ENCODE results near the gene FAU. TPM values are rescaled to one million over a fixed set of nuclear protein-coding genes. Genes with fewer than 3 reads are reported as not detected.

The FAU gene
- total and polyA plus RNA-seq, 9 of the 15 experiments (the other 6 are each of a cell fraction or from before 2014, with no cell fraction given) = 433 to 1,827 (median 942) TPM

DNA sequence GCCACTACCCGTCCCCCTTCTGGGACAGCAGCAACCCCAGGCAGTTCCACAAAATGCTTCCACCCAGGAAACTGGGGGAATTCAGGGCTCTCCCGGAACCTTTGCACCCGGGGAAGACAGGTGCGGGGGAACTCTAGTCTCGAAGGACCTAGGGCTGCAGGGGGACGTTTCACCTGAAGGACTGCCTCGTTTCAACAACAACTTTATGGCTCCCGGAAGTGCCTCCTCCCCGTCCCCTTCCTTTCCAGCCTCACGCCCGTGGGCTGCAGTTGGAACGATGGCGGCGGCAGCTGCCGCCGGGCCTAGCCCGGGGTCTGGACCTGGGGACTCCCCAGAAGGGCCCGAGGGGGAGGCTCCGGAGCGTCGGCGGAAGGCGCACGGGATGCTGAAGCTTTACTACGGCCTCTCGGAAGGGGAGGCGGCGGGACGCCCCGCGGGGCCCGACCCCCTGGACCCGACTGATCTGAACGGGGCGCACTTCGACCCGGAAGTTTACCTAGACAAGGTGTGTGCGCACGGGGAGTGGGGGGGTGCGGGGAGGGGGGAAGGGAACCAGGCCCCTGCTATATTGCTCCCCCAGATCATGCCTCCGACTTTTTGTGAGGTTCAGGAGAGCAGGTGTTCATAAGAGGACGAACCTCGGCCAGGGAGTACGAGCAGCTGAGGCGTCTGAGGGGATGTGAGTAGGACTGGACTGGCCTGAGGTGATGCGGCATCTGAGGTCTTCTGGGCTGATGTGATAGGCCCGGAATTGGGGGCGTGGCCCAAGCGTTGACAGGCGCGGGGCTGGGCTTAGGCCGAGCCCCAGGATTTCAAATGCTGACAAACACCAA, 25.7 kb downstream of the FAU start, which contains the start of gene VPS51 (continued):
- TF ChIP-seq, protein P1, sequence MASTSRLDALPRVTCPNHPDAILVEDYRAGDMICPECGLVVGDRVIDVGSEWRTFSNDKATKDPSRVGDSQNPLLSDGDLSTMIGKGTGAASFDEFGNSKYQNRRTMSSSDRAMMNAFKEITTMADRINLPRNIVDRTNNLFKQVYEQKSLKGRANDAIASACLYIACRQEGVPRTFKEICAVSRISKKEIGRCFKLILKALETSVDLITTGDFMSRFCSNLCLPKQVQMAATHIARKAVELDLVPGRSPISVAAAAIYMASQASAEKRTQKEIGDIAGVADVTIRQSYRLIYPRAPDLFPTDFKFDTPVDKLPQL (IDR thresholded peaks at IDR 0.05; ENCODE audit: extremely low read depth, insufficient read length) = peak; percentile 43
- TF ChIP-seq ZNF766 (CRISPR knock-in tag; conservative IDR thresholded peaks at IDR 0.05) = peak; percentile 68; the same call in 1 of the 2 replicates
- TF ChIP-seq, protein P2, sequence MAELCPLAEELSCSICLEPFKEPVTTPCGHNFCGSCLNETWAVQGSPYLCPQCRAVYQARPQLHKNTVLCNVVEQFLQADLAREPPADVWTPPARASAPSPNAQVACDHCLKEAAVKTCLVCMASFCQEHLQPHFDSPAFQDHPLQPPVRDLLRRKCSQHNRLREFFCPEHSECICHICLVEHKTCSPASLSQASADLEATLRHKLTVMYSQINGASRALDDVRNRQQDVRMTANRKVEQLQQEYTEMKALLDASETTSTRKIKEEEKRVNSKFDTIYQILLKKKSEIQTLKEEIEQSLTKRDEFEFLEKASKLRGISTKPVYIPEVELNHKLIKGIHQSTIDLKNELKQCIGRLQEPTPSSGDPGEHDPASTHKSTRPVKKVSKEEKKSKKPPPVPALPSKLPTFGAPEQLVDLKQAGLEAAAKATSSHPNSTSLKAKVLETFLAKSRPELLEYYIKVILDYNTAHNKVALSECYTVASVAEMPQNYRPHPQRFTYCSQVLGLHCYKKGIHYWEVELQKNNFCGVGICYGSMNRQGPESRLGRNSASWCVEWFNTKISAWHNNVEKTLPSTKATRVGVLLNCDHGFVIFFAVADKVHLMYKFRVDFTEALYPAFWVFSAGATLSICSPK (IDR thresholded peaks at IDR 0.05; ENCODE audit: borderline replicate concordance) = no peak
- TF ChIP-seq DNMT1 (IDR thresholded peaks at IDR 0.05) = no peak
- TF ChIP-seq TBL1XR1 (IDR thresholded peaks at IDR 0.05; ENCODE audit: low read length in 2 of 2) = peak; percentile 69 to 93
- peak; percentile 99 for TF ChIP-seq GABPB1 (CRISPR knock-in tag; IDR thresholded peaks at IDR 0.05)
- 0 out of 2 replicates have a peak, but pooled peaks have one; percentile 65 for TF ChIP-seq CHCHD3 (CRISPR knock-in tag; IDR thresholded peaks at IDR 0.05)
- no peak for TF ChIP-seq HNRNPK (IDR thresholded peaks at IDR 0.05; ENCODE audit: low read depth, low read length, poor library complexity, severe bottlenecking)
- TF ChIP-seq, protein P3, sequence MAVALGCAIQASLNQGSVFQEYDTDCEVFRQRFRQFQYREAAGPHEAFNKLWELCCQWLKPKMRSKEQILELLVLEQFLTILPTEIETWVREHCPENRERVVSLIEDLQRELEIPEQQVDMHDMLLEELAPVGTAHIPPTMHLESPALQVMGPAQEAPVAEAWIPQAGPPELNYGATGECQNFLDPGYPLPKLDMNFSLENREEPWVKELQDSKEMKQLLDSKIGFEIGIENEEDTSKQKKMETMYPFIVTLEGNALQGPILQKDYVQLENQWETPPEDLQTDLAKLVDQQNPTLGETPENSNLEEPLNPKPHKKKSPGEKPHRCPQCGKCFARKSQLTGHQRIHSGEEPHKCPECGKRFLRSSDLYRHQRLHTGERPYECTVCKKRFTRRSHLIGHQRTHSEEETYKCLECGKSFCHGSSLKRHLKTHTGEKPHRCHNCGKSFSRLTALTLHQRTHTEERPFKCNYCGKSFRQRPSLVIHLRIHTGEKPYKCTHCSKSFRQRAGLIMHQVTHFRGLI (CRISPR knock-in tag; IDR thresholded peaks at IDR 0.05) = no peak
- TF ChIP-seq BCOR (IDR thresholded peaks at IDR 0.05) = no peak
- peak; percentile 50 to 85; a peak in 2 of 4 replicates for TF ChIP-seq FOXA3 (CRISPR knock-in tag; conservative IDR thresholded peaks at IDR 0.05 in 1 of 2, IDR thresholded peaks at IDR 0.05 in 1 of 2)
- TF ChIP-seq FOXJ2 (tag; IDR thresholded peaks at IDR 0.05) = peak; percentile 54; the same call in 1 of the 2 replicates
- 0 out of 2 replicates have a peak, but pooled peaks have one; percentile 47 for TF ChIP-seq RHOXF2B (CRISPR knock-in tag; conservative IDR thresholded peaks at IDR 0.05)
- TF ChIP-seq VEZF1 (CRISPR knock-in tag; IDR thresholded peaks at IDR 0.05) = peak; percentile 87
- no peak for TF ChIP-seq NCOA2 (IDR thresholded peaks at IDR 0.05; ENCODE audit: partially characterized antibody in 2 of 2)
- peak; percentile 88 for TF ChIP-seq MYC (IDR thresholded peaks at IDR 0.05; ENCODE audit: low read depth, low read length)
- peak; percentile 72; the same call in 1 of the 2 replicates for TF ChIP-seq MYC (CRISPR knock-in tag; IDR thresholded peaks at IDR 0.05; ENCODE audit: borderline replicate concordance, low read depth)
- no peak for TF ChIP-seq ZBTB8A (IDR thresholded peaks at IDR 0.05; ENCODE audit: partially characterized antibody)
- peak; percentile 97 for TF ChIP-seq NR2C1 (IDR thresholded peaks at IDR 0.05)
- peak; percentile 97 for TF ChIP-seq NR2C1 (tag; IDR thresholded peaks at IDR 0.05)
